ENCODE results near the gene CRACR2B.

The CRACR2B gene

DNA sequence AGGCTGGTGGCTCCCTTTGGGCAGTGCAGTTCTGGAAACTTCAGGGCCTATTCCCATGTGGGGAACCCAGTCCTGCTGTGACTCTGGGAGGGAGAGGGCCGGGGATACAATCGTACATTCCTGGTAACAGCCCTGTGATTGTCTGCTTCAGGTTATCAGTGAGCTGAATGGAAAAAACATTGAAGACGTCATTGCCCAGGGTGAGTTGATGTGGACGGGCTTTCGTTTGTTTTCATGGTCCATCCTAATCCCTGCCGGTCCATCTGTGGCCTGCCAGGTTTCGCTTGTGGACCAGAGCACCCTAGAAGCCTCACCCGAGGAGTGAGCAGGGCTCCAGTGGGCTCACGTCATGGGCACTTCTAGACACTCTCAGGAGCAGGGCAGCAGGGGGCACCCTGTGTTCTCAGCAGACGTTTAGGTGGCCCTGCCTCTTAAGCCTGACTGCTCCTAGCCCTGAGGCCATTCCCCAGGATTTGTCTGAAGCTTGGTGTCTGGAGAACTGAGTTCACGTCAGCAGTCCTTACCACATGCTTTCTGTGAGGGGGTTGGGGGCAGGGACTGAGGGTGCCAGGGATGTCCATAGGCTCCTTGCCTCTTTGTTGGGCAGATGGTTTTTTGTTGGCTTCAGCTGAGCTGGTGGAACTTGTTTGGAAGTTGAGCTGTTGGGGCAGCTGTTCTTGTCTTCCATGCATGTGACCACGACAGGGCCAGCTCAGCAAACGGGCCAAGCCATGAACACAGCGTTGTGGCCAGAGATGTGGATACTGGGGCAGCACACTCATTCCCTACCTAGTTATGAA, 16.1 kb upstream of the CRACR2B start:
- TF ChIP-seq CTCF (IDR thresholded peaks at IDR 0.05; ENCODE audit: extremely low read depth, insufficient read depth, missing control alignments) = no peak
- DNase-seq (ENCODE audit: low spot score) = no peak
- in situ Hi-C loops (cut with MboI; ENCODE audit: low pct_unique_long_range_greater_than_20kb, low sequenced_read_pairs, unreplicated experiment) = no loop called here

- no peak for TF ChIP-seq CTCF (IDR thresholded peaks at IDR 0.05; ENCODE audit: extremely low read depth, insufficient read depth, missing control alignments)
- DNase-seq (ENCODE audit: low spot score) = no peak
- in situ Hi-C loops (cut with MboI; ENCODE audit: low pct_unique_long_range_greater_than_20kb, low sequenced_read_pairs, unreplicated experiment) = no loop called here
Measured at GRCh38 chr11:812390-812789, 15.3 kb upstream of the CRACR2B start.

GRCh38 chr11:813072-813455, 14.7 kb upstream of the CRACR2B start:
- in situ Hi-C loops (cut with MboI; ENCODE audit: low pct_unique_long_range_greater_than_20kb, low sequenced_read_pairs, unreplicated experiment) = no loop called here
- no peak for DNase-seq (ENCODE audit: low spot score)
- TF ChIP-seq CTCF (IDR thresholded peaks at IDR 0.05; ENCODE audit: extremely low read depth, insufficient read depth, missing control alignments) = no peak

- no peak for DNase-seq (ENCODE audit: low spot score)
- in situ Hi-C loops (cut with MboI; ENCODE audit: low pct_unique_long_range_greater_than_20kb, low sequenced_read_pairs, unreplicated experiment) = no loop called here
- TF ChIP-seq CTCF (IDR thresholded peaks at IDR 0.05; ENCODE audit: extremely low read depth, insufficient read depth, missing control alignments) = no peak
Measured at GRCh38 chr11:813456-814096, 14.1 kb upstream of the CRACR2B start.

GRCh38 chr11:815675-816432, 11.9 kb upstream of the CRACR2B start:
- DNase-seq (ENCODE audit: low spot score) = no peak
- in situ Hi-C loops (cut with MboI; ENCODE audit: low pct_unique_long_range_greater_than_20kb, low sequenced_read_pairs, unreplicated experiment) = no loop called here
- no peak for TF ChIP-seq CTCF (IDR thresholded peaks at IDR 0.05; ENCODE audit: extremely low read depth, insufficient read depth, missing control alignments)

DNA sequence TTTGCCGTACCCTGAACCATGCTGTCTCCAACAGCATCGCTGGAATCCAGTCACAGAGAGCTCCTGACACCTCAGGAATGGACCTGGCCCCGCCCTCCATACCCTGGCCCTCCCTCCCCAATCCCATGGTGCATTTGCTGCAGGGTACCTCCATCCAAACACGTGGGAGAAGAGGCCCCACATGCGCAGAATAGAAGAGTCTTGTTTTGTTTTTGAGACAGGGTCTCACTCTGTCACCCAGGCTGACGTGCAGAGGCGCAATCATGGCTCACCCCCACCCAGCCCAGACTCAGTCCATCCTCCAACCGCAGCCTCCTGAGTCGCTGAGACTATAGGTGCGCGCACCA, 11.3 kb upstream of the CRACR2B start:
- in situ Hi-C loops (cut with MboI; ENCODE audit: low pct_unique_long_range_greater_than_20kb, low sequenced_read_pairs, unreplicated experiment) = no loop called here
- DNase-seq (ENCODE audit: low spot score) = no peak
- TF ChIP-seq CTCF (IDR thresholded peaks at IDR 0.05; ENCODE audit: extremely low read depth, insufficient read depth, missing control alignments) = no peak
